Memory B cell (primary cell): ENCODE data around the gene BRICD5.

Source experiments
- ATAC-seq: fragments of 150-1000 bp; cut with Tn5 transposase; 2 replicates; pipeline ENCODE4 v1.10.0; 2021; ENCODE audit warnings: low read depth, mild to moderate bottlenecking, moderate library complexity
- DNase-seq, 2 donors: peaks; one replicate each; pipeline ENCODE4 v3.0.0; 2022; ENCODE audit warnings: low spot score in 2 of 2
- H3K27ac Mint-ChIP-seq: one replicate; pipeline ENCODE4 v1.8.0; 2022; ENCODE audit warnings: mild to moderate bottlenecking, moderate library complexity, mixed read lengths
- H3K27me3 Mint-ChIP-seq: one replicate; pipeline ENCODE4 v1.8.0; 2022; ENCODE audit warnings: mixed read lengths
- H3K36me3 Mint-ChIP-seq: one replicate; pipeline ENCODE4 v1.8.0; 2022; ENCODE audit warnings: mild to moderate bottlenecking, mixed read lengths
- H3K4me1 Mint-ChIP-seq: one replicate; pipeline ENCODE4 v1.8.0; 2022; ENCODE audit warnings: mixed read lengths
- H3K4me3 Mint-ChIP-seq: one replicate; pipeline ENCODE4 v1.8.0; 2022; ENCODE audit warnings: mild to moderate bottlenecking, moderate library complexity, mixed read lengths
- H3K9me3 Mint-ChIP-seq: one replicate; pipeline ENCODE4 v1.8.0; 2022; ENCODE audit warnings: mixed read lengths

Gene BRICD5

GRCh38 chr16:2194852-2195321 is 15.8 kb downstream of the BRICD5 start:
- Mint-ChIP-seq H3K4me3 (peak overlapping the region; percentile 27), H3K27me3 (peaks cover 17% of the 10 kb centered on the region), H3K27ac (no peak overlapping the region), H3K9me3 (no peaks in the 10 kb centered on the region), H3K36me3 (no peaks in the 10 kb centered on the region), H3K4me1 (peaks cover 8% of the 10 kb centered on the region)
- DNase-seq, result peak; percentile 51 to 52
- peak; percentile 86 for ATAC-seq

GRCh38 chr16:2194166-2194834 is 16.4 kb downstream of the BRICD5 start:
- H3K27ac Mint-ChIP-seq, result no peak overlapping the region
- ATAC-seq, result no peak
- H3K4me3 Mint-ChIP-seq, result no peak overlapping the region
- H3K9me3 Mint-ChIP-seq, result no peaks in the 10 kb centered on the region
- H3K36me3 Mint-ChIP-seq, result no peaks in the 10 kb centered on the region
- peaks cover 8% of the 10 kb centered on the region for H3K4me1 Mint-ChIP-seq
- peaks cover 17% of the 10 kb centered on the region for H3K27me3 Mint-ChIP-seq
- DNase-seq, result no peak

- no peaks in the 10 kb centered on the region for H3K9me3 Mint-ChIP-seq
- H3K4me1 Mint-ChIP-seq, result peaks cover 4% of the 10 kb centered on the region
- no peaks in the 10 kb centered on the region for H3K36me3 Mint-ChIP-seq
- H3K27ac Mint-ChIP-seq, result no peak overlapping the region
- DNase-seq, result no peak
- no peak for ATAC-seq
- H3K27me3 Mint-ChIP-seq, result peaks cover 12% of the 10 kb centered on the region
- H3K4me3 Mint-ChIP-seq, result no peak overlapping the region
Measured at GRCh38 chr16:2191446-2191706, 19.3 kb downstream of the BRICD5 start.

- Mint-ChIP-seq H3K4me1 (peaks cover 4% of the 10 kb centered on the region), H3K4me3 (no peak overlapping the region), H3K36me3 (no peaks in the 10 kb centered on the region), H3K9me3 (no peaks in the 10 kb centered on the region), H3K27ac (no peak overlapping the region), H3K27me3 (peaks cover 12% of the 10 kb centered on the region)
- ATAC-seq (no peak), DNase-seq (no peak)
Measured at GRCh38 chr16:2190659-2191445, 19.8 kb downstream of the BRICD5 start.

- ATAC-seq (no peak), DNase-seq (no peak)
- H3K9me3 Mint-ChIP-seq, result no peaks in the 10 kb centered on the region
- no peak overlapping the region for H3K4me3 Mint-ChIP-seq
- peaks cover 12% of the 10 kb centered on the region for H3K27me3 Mint-ChIP-seq
- H3K36me3 Mint-ChIP-seq, result no peaks in the 10 kb centered on the region
- no peak overlapping the region for H3K27ac Mint-ChIP-seq
- peaks cover 4% of the 10 kb centered on the region for H3K4me1 Mint-ChIP-seq
Measured at GRCh38 chr16:2190002-2190658, 20.5 kb downstream of the BRICD5 start.

GRCh38 chr16:2189252-2189893 is 21.3 kb downstream of the BRICD5 start:
- DNase-seq, result no peak
- H3K27me3 Mint-ChIP-seq, result peaks cover 8% of the 10 kb centered on the region
- ATAC-seq, result no peak
- no peak overlapping the region for H3K4me3 Mint-ChIP-seq
- H3K36me3 Mint-ChIP-seq, result no peaks in the 10 kb centered on the region
- H3K9me3 Mint-ChIP-seq, result no peaks in the 10 kb centered on the region
- peaks cover 3% of the 10 kb centered on the region for H3K4me1 Mint-ChIP-seq
- H3K27ac Mint-ChIP-seq, result no peak overlapping the region

GRCh38 chr16:2188395-2188794 is 22.3 kb downstream of the BRICD5 start:
- H3K9me3 Mint-ChIP-seq, result no peaks in the 10 kb centered on the region
- H3K27ac Mint-ChIP-seq, result no peak overlapping the region
- ATAC-seq (no peak), DNase-seq (no peak)
- H3K4me3 Mint-ChIP-seq, result no peak overlapping the region
- peaks cover 5% of the 10 kb centered on the region for H3K27me3 Mint-ChIP-seq
- H3K36me3 Mint-ChIP-seq, result no peaks in the 10 kb centered on the region
- H3K4me1 Mint-ChIP-seq, result peaks cover 6% of the 10 kb centered on the region

GRCh38 chr16:2187212-2187611 is 23.5 kb downstream of the BRICD5 start:
- ATAC-seq (no peak), DNase-seq (no peak)
- Mint-ChIP-seq H3K9me3 (no peaks in the 10 kb centered on the region), H3K4me1 (peaks cover 10% of the 10 kb centered on the region), H3K27me3 (no peaks in the 10 kb centered on the region), H3K36me3 (no peaks in the 10 kb centered on the region), H3K4me3 (no peak overlapping the region), H3K27ac (no peak overlapping the region)

GRCh38 chr16:2186505-2186904 is 24.2 kb downstream of the BRICD5 start:
- Mint-ChIP-seq H3K4me3 (no peak overlapping the region), H3K9me3 (no peaks in the 10 kb centered on the region), H3K36me3 (no peaks in the 10 kb centered on the region), H3K27me3 (no peaks in the 10 kb centered on the region), H3K27ac (no peak overlapping the region), H3K4me1 (peaks cover 10% of the 10 kb centered on the region)
- DNase-seq, result no peak
- ATAC-seq, result no peak

GRCh38 chr16:2186064-2186463 is 24.6 kb downstream of the BRICD5 start:
- Mint-ChIP-seq H3K36me3 (no peaks in the 10 kb centered on the region), H3K4me1 (peaks cover 10% of the 10 kb centered on the region), H3K4me3 (no peak overlapping the region), H3K27me3 (no peaks in the 10 kb centered on the region), H3K27ac (no peak overlapping the region), H3K9me3 (no peaks in the 10 kb centered on the region)
- DNase-seq (no peak), ATAC-seq (no peak)

- H3K27ac Mint-ChIP-seq, result no peak overlapping the region
- H3K36me3 Mint-ChIP-seq, result no peaks in the 10 kb centered on the region
- no peaks in the 10 kb centered on the region for H3K27me3 Mint-ChIP-seq
- DNase-seq (no peak), ATAC-seq (no peak)
- H3K4me3 Mint-ChIP-seq, result no peak overlapping the region
- H3K4me1 Mint-ChIP-seq, result peaks cover 10% of the 10 kb centered on the region
- no peaks in the 10 kb centered on the region for H3K9me3 Mint-ChIP-seq
Measured at GRCh38 chr16:2184962-2185361, 25.7 kb downstream of the BRICD5 start.

GRCh38 chr16:2184346-2184745 is 26.3 kb downstream of the BRICD5 start:
- Mint-ChIP-seq H3K4me3 (peak overlapping the region; percentile 0), H3K27ac (no peak overlapping the region), H3K4me1 (peaks cover 10% of the 10 kb centered on the region), H3K9me3 (no peaks in the 10 kb centered on the region), H3K27me3 (no peaks in the 10 kb centered on the region), H3K36me3 (no peaks in the 10 kb centered on the region)
- ATAC-seq (no peak), DNase-seq (no peak)

- Mint-ChIP-seq H3K36me3 (no peaks in the 10 kb centered on the region), H3K27me3 (no peaks in the 10 kb centered on the region), H3K27ac (no peak overlapping the region), H3K4me1 (peaks cover 10% of the 10 kb centered on the region), H3K9me3 (no peaks in the 10 kb centered on the region), H3K4me3 (peak overlapping the region; percentile 56)
- ATAC-seq (peak; percentile 43), DNase-seq (no peak)
Measured at GRCh38 chr16:2183671-2184070, 27.0 kb downstream of the BRICD5 start.

- Mint-ChIP-seq H3K27me3 (no peaks in the 10 kb centered on the region), H3K9me3 (no peaks in the 10 kb centered on the region), H3K27ac (no peak overlapping the region), H3K4me3 (no peak overlapping the region), H3K36me3 (peaks cover 2% of the 10 kb centered on the region), H3K4me1 (peaks cover 10% of the 10 kb centered on the region)
- ATAC-seq (no peak), DNase-seq (no peak)
Measured at GRCh38 chr16:2181952-2182351, 28.7 kb downstream of the BRICD5 start.
